Measurements from ENCODE around the gene ABCA12.

Gene ABCA12

GRCh38 chr2:215029936-215030335 is 108.5 kb downstream of the ABCA12 start:
- DNase-seq (ENCODE audit: low read depth) = no peak
- H3K4me3 ChIP-seq (ENCODE audit: low read depth, low read length) = no peak overlapping the region

DNA sequence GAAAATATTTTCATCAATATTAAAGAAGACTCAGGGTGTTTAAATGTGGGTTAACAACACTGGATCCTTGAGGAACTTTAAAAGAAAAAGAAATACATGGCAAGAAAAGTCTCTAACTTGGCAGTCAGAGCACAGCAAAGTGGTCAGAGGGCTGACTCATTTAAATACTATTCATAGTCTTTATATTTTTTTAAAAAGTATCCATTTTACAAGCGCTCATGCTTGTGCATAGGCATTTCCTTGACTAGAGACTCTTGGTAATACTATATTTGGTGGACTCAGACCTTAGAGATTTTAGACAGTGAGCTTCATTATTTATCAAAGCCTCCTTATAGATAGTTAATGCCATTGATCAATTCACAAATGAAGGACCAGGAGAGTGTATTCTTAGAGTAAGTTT is 110.2 kb downstream of the ABCA12 start:
- DNase-seq (ENCODE audit: low read depth) = peak; percentile 57
- no peak overlapping the region for H3K4me3 ChIP-seq (ENCODE audit: low read depth, low read length)
- TF ChIP-seq, protein P1, sequence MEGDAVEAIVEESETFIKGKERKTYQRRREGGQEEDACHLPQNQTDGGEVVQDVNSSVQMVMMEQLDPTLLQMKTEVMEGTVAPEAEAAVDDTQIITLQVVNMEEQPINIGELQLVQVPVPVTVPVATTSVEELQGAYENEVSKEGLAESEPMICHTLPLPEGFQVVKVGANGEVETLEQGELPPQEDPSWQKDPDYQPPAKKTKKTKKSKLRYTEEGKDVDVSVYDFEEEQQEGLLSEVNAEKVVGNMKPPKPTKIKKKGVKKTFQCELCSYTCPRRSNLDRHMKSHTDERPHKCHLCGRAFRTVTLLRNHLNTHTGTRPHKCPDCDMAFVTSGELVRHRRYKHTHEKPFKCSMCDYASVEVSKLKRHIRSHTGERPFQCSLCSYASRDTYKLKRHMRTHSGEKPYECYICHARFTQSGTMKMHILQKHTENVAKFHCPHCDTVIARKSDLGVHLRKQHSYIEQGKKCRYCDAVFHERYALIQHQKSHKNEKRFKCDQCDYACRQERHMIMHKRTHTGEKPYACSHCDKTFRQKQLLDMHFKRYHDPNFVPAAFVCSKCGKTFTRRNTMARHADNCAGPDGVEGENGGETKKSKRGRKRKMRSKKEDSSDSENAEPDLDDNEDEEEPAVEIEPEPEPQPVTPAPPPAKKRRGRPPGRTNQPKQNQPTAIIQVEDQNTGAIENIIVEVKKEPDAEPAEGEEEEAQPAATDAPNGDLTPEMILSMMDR (conservative IDR thresholded peaks at IDR 0.05; ENCODE audit: low read depth, low read length) = no peak

More at GRCh38 chr2:215029936-215030335, 108.5 kb downstream of the ABCA12 start:
- TF ChIP-seq, protein P1 (conservative IDR thresholded peaks at IDR 0.05; ENCODE audit: low read depth, low read length) = no peak

DNA sequence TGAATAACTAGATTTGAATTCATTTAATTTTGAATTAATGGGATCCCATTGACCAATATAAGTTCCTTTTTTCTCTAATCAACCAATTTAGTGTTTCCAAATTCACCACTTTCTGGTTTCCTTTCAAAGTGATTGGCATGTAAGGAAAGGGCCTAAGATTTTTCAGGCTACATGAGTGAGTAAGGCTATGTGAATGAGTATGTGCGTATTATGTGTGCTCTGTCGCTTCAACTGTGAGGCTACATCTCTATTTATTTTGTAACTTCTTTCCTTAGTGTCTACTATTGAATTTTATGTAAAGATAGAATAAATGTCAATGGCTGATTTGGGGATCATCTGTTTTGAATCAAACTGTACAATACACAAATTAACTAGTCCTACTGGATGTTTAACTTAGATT is 110.6 kb downstream of the ABCA12 start:
- no peak for DNase-seq (ENCODE audit: low read depth)
- no peak overlapping the region for H3K4me3 ChIP-seq (ENCODE audit: low read depth, low read length)
- TF ChIP-seq, protein P1 (conservative IDR thresholded peaks at IDR 0.05; ENCODE audit: low read depth, low read length) = no peak

GRCh38 chr2:215022910-215023309 is 115.5 kb downstream of the ABCA12 start:
- no peak overlapping the region for H3K4me3 ChIP-seq (ENCODE audit: low read depth, low read length)
- TF ChIP-seq, protein P1 (conservative IDR thresholded peaks at IDR 0.05; ENCODE audit: low read depth, low read length) = no peak
- no peak for DNase-seq (ENCODE audit: low read depth)

DNA sequence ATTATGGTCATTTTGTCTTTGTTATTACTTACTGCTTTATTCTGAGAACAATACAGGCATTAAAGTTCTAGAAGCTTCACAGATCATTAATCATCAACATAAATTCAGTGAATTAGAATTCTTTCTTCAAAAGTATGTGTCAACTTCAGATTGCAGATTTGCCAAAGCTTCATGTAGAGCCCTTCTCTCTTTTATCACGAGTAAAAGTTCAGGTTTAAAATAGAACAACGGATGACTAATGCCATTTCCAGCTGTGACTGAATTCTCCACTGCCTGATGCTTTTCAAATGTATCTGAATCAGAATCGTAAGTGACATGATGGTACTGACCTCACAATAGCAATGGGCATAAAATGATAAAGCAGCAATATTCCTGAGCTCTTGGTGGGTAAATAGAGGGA is 116.0 kb downstream of the ABCA12 start:
- DNase-seq (ENCODE audit: low read depth) = peak; percentile 66
- TF ChIP-seq, protein P1 (conservative IDR thresholded peaks at IDR 0.05; ENCODE audit: low read depth, low read length) = no peak
- H3K4me3 ChIP-seq (ENCODE audit: low read depth, low read length) = no peak overlapping the region

- no peak for DNase-seq (ENCODE audit: low read depth)
- H3K4me3 ChIP-seq (ENCODE audit: low read depth, low read length) = no peak overlapping the region
- TF ChIP-seq, protein P1 (conservative IDR thresholded peaks at IDR 0.05; ENCODE audit: low read depth, low read length) = no peak
These were observed 118.1 kb downstream of the ABCA12 start for GRCh38 chr2:215020283-215020682.

GRCh38 chr2:215019521-215020145 is 118.8 kb downstream of the ABCA12 start:
- H3K4me3 ChIP-seq (ENCODE audit: low read depth, low read length) = no peak overlapping the region
- TF ChIP-seq, protein P1 (conservative IDR thresholded peaks at IDR 0.05; ENCODE audit: low read depth, low read length) = no peak
- DNase-seq (ENCODE audit: low read depth) = no peak

Measured in choroid plexus epithelial cell (primary cell).